H9 (cell line): ENCODE data around the gene HOXC6. TPM values are rescaled to one million over a fixed set of nuclear protein-coding genes. Genes with fewer than 3 reads are reported as not detected.

Experiments
- DNase-seq: peaks from one replicate; pipeline ENCODE4 v3.0.0-alpha.2; 2017
- H2AFZ ChIP-seq: one replicate; pipeline ENCODE4 v1.6.1; 2013; ENCODE audit warnings: mild to moderate bottlenecking, low read length, control low read depth, moderate library complexity
- H2AK5ac ChIP-seq: 2 replicates; pipeline ENCODE4 v1.6.1; 2013; ENCODE audit warnings: low read length, control low read depth, mixed read lengths; ENCODE audit not compliant: insufficient read length
- H2BK120ac ChIP-seq: one replicate; pipeline ENCODE4 v1.6.1; 2013; ENCODE audit warnings: low read depth, mild to moderate bottlenecking, low read length, control low read depth, inconsistent platforms; ENCODE audit not compliant: poor library complexity, severe bottlenecking
- H2BK12ac ChIP-seq: 2 replicates; pipeline ENCODE4 v1.6.1; 2013; ENCODE audit warnings: low read length, control low read depth, mixed read lengths, low read depth; ENCODE audit not compliant: insufficient read length
- H2BK15ac ChIP-seq: 2 replicates; pipeline ENCODE4 v1.6.1; 2013; ENCODE audit warnings: low read depth, low read length, control low read depth
- H2BK20ac ChIP-seq: one replicate; pipeline ENCODE4 v1.6.1; 2013; ENCODE audit warnings: low read depth, mild to moderate bottlenecking, low read length, control low read depth, inconsistent platforms; ENCODE audit not compliant: poor library complexity, severe bottlenecking
- H2BK5ac ChIP-seq: 2 replicates; pipeline ENCODE4 v1.6.1; 2013; ENCODE audit warnings: low read length, control low read depth, mixed read lengths; ENCODE audit not compliant: insufficient read length
- H3K14ac ChIP-seq: 2 replicates; pipeline ENCODE4 v1.6.1; 2013; ENCODE audit warnings: low read length, control low read depth; ENCODE audit not compliant: insufficient read depth
- H3K18ac ChIP-seq: 2 replicates; pipeline ENCODE4 v1.6.1; 2013; ENCODE audit warnings: low read depth, mild to moderate bottlenecking, mixed read lengths, low read length, control low read depth; ENCODE audit not compliant: insufficient read length
- H3K23ac ChIP-seq: 2 replicates; pipeline ENCODE4 v1.6.1; 2013; ENCODE audit warnings: low read length, control low read depth, mixed read lengths, low read depth; ENCODE audit not compliant: insufficient read length
- H3K23me2 ChIP-seq: 2 replicates; pipeline ENCODE4 v1.6.1; 2013; ENCODE audit warnings: low read depth, mild to moderate bottlenecking, mixed read lengths, low read length, control low read depth; ENCODE audit not compliant: insufficient read length, poor library complexity, severe bottlenecking
- H3K27ac ChIP-seq: 2 replicates; pipeline ENCODE4 v1.5.1; 2013; ENCODE audit warnings: low read length, control low read depth, mixed read lengths, low read depth; ENCODE audit not compliant: insufficient read length
- H3K27me3 ChIP-seq: 2 replicates; pipeline ENCODE4 v1.6.1; 2013; ENCODE audit warnings: low read length, control low read depth, inconsistent platforms; ENCODE audit not compliant: insufficient read depth
- H3K4ac ChIP-seq: 2 replicates; pipeline ENCODE4 v1.6.1; 2013; ENCODE audit warnings: low read depth, mild to moderate bottlenecking, control low read depth, inconsistent platforms, low read length, moderate library complexity
- H3K4me1 ChIP-seq: 2 replicates; pipeline ENCODE4 v1.6.1; 2013; ENCODE audit warnings: low read length, control low read depth, inconsistent platforms; ENCODE audit not compliant: insufficient read depth
- H3K4me2 ChIP-seq: 2 replicates; pipeline ENCODE4 v1.6.1; 2013; ENCODE audit warnings: low read length, control low read depth, mixed read lengths; ENCODE audit not compliant: insufficient read length, insufficient read depth
- H3K56ac ChIP-seq: 2 replicates; pipeline ENCODE4 v1.6.1; 2013; ENCODE audit warnings: low read depth, mild to moderate bottlenecking, mixed read lengths, low read length, control low read depth; ENCODE audit not compliant: insufficient read length
- H3K79me1 ChIP-seq: 2 replicates; pipeline ENCODE4 v1.6.1; 2013; ENCODE audit warnings: low read depth, mild to moderate bottlenecking, moderate library complexity, low read length, control low read depth, inconsistent platforms; ENCODE audit not compliant: insufficient read depth, poor library complexity, severe bottlenecking
- H3K79me2 ChIP-seq: 2 replicates; pipeline ENCODE4 v1.6.1; 2013; ENCODE audit warnings: low read length, control low read depth, inconsistent platforms; ENCODE audit not compliant: insufficient read depth
- H3K9ac ChIP-seq: 2 replicates; pipeline ENCODE4 v1.6.1; 2013; ENCODE audit warnings: low read length, control low read depth, mixed read lengths; ENCODE audit not compliant: insufficient read length; ENCODE audit errors: extremely low read depth
- H3K9me3 ChIP-seq: one replicate; pipeline ENCODE4 v1.6.1; 2013; ENCODE audit warnings: low read depth, low read length, inconsistent platforms; ENCODE audit not compliant: control insufficient read depth
- H3T11ph ChIP-seq: one replicate; pipeline ENCODE4 v1.6.1; 2013; ENCODE audit warnings: mild to moderate bottlenecking, low read length, control low read depth, inconsistent platforms
- H4K20me1 ChIP-seq: one replicate; pipeline ENCODE4 v1.6.1; 2013; ENCODE audit not compliant: control insufficient read depth, insufficient read length, insufficient read depth
- H4K5ac ChIP-seq: 2 replicates; pipeline ENCODE4 v1.6.1; 2013; ENCODE audit warnings: low read depth, mild to moderate bottlenecking, mixed read lengths, low read length, control low read depth; ENCODE audit not compliant: insufficient read length
- H4K8ac ChIP-seq: replicated peaks from 2 replicates; pipeline ENCODE4 v1.6.1; 2013; ENCODE audit warnings: low read length, control low read depth, mixed read lengths, low read depth; ENCODE audit not compliant: insufficient read length
- H4K91ac ChIP-seq: 2 replicates; pipeline ENCODE4 v1.6.1; 2013; ENCODE audit warnings: low read depth, mild to moderate bottlenecking, moderate library complexity, mixed read lengths, low read length, control low read depth; ENCODE audit not compliant: insufficient read length
- H3K27ac Mint-ChIP-seq, 3 experiments: 2 replicates in 2 of 3; 3 replicates in 1 of 3; pipeline ENCODE4 v1.8.0; 2020 to 2021; ENCODE audit warnings: mixed read lengths in 3 of 3, mild to moderate bottlenecking in 1 of 3, moderate library complexity in 1 of 3
- H3K27me3 Mint-ChIP-seq: 2 replicates; pipeline ENCODE4 v1.8.0; 2021; ENCODE audit warnings: low read depth, mild to moderate bottlenecking, moderate library complexity, mixed read lengths
- H3K36me3 Mint-ChIP-seq, 3 experiments: 2 replicates in 2 of 3; 3 replicates in 1 of 3; pipeline ENCODE4 v1.8.0; 2020 to 2021; ENCODE audit warnings: low read depth in 3 of 3, mixed read lengths in 3 of 3; ENCODE audit not compliant: insufficient read depth in 1 of 3
- H3K4me1 Mint-ChIP-seq, 2 experiments: 2 replicates each; pipeline ENCODE4 v1.8.0; 2020; ENCODE audit warnings: mixed read lengths in 2 of 2
- H3K4me3 Mint-ChIP-seq, 2 experiments: 2 replicates in 1 of 2; 3 replicates in 1 of 2; pipeline ENCODE4 v1.8.0; 2020 to 2021; ENCODE audit warnings: mild to moderate bottlenecking in 2 of 2, mixed read lengths in 2 of 2, moderate library complexity in 1 of 2
- H3K9me3 Mint-ChIP-seq, 2 experiments: 2 replicates in 1 of 2; 3 replicates in 1 of 2; pipeline ENCODE4 v1.8.0; 2020; ENCODE audit warnings: mild to moderate bottlenecking in 2 of 2, mixed read lengths in 2 of 2, moderate library complexity in 1 of 2
- WGBS: extraction: QIAGEN DNeasy Blood & Tissue Kit; methylation state at CpG from one replicate; pipeline ENCODE4 v1.1.7; 2013; ENCODE audit warnings: missing lambda C conversion rate, low lambda C conversion rate, mixed read lengths; ENCODE audit not compliant: insufficient read length; ENCODE audit errors: extremely low coverage; 5-methylcytosine and 5-hydroxymethylcytosine counted together
- total RNA-seq: library from RNA; stranded (reverse); gene quantifications from 2 replicates; pipeline ENCODE4 v1.2.1, GENCODE V29; 2021
- TF ChIP-seq, protein P1 (sequence below): fragments of 200-600 bp; sonication (generic); conservative IDR thresholded peaks from 3 replicates; pipeline ENCODE4 v1.8.0; 2021; ENCODE audit warnings: antibody characterized with exemption, mild to moderate bottlenecking

Gene HOXC6
- total RNA-seq, 1 experiment from 2014 or later = not detected

- H3K27me3 ChIP-seq = peaks cover 91% of the 10 kb centered on the region
- no peak overlapping the region for H3K56ac ChIP-seq
- Mint-ChIP-seq H3K36me3 (no peaks in the 10 kb centered on the region; a peak in 1 of 7 replicates), H3K9me3 (peaks cover 0 to 5% of the 10 kb centered on the region in 2 experiments; a peak in 1 of 5 replicates), H3K4me3 (no peak overlapping the region; a peak in 1 of 5 replicates), H3K27me3 (peaks cover 100% of the 10 kb centered on the region), H3K4me1 (peaks cover 6 to 60% of the 10 kb centered on the region in 2 experiments), H3K27ac (no peak overlapping the region)
- H3K4me2 ChIP-seq = peak overlapping the region; percentile 11
- H2BK12ac ChIP-seq = no peak overlapping the region
- H2AFZ ChIP-seq = no peak overlapping the region
- H3K23ac ChIP-seq = no peak overlapping the region
- H3K79me2 ChIP-seq = no peaks in the 10 kb centered on the region
- H3K79me1 ChIP-seq = no peaks in the 10 kb centered on the region
- no peak overlapping the region for H3K18ac ChIP-seq
- WGBS = no CpG with 5 or more reads among the region's 7 CpGs
- no peak overlapping the region for H2BK15ac ChIP-seq
- no peak overlapping the region for H4K5ac ChIP-seq
- H3K9ac ChIP-seq = no peak overlapping the region
- no peaks in the 10 kb centered on the region for H3K23me2 ChIP-seq
- H2AK5ac ChIP-seq = no peak overlapping the region
- no peak overlapping the region for H2BK20ac ChIP-seq
- H3T11ph ChIP-seq = no peak overlapping the region
- TF ChIP-seq, protein P1, sequence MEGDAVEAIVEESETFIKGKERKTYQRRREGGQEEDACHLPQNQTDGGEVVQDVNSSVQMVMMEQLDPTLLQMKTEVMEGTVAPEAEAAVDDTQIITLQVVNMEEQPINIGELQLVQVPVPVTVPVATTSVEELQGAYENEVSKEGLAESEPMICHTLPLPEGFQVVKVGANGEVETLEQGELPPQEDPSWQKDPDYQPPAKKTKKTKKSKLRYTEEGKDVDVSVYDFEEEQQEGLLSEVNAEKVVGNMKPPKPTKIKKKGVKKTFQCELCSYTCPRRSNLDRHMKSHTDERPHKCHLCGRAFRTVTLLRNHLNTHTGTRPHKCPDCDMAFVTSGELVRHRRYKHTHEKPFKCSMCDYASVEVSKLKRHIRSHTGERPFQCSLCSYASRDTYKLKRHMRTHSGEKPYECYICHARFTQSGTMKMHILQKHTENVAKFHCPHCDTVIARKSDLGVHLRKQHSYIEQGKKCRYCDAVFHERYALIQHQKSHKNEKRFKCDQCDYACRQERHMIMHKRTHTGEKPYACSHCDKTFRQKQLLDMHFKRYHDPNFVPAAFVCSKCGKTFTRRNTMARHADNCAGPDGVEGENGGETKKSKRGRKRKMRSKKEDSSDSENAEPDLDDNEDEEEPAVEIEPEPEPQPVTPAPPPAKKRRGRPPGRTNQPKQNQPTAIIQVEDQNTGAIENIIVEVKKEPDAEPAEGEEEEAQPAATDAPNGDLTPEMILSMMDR = no peak
- H3K4me1 ChIP-seq = peaks cover 7% of the 10 kb centered on the region; the same call in 1 of the 2 replicates
- no peak overlapping the region for H4K91ac ChIP-seq
- no peaks in the 10 kb centered on the region for H3K9me3 ChIP-seq
- no peak overlapping the region for H3K27ac ChIP-seq
- H2BK5ac ChIP-seq = no peak overlapping the region
- H3K14ac ChIP-seq = no peak overlapping the region
- H4K20me1 ChIP-seq = no peaks in the 10 kb centered on the region
- DNase-seq = no peak
- H3K4ac ChIP-seq = no peak overlapping the region
- no peak overlapping the region for H4K8ac ChIP-seq
- H2BK120ac ChIP-seq = no peak overlapping the region
Observed at GRCh38 chr12:54059668-54060067, 31.4 kb downstream of the HOXC6 start.
